A549 (cell line): ENCODE measurements around the gene PAQR7. TPM values are rescaled to one million over a fixed set of nuclear protein-coding genes. Genes with fewer than 3 reads are reported as not detected.
A peak's percentile ranks its signal among the peaks of the same experiment; 100 is the strongest.

ENCODE experiments used
- ATAC-seq, 2 experiments: fragments of 200-7000 bp in 1 of 2; fragments of >200 bp in 1 of 2; cut with Nextera tagmentation in 1 of 2; cut with Tn5 transposase in 1 of 2; 3 replicates each; pipeline versions ENCODE4 v1.8.0 to v1.9.1; 2018 to 2020; ENCODE audit warnings: mild to moderate bottlenecking in 1 of 2, moderate library complexity in 1 of 2
- CTCF ChIA-PET: fragments of 300-600 bp; sonication (Branson Sonifier 250); formaldehyde crosslinking; extraction: SDS; loops from one replicate; lab custom pipeline; 2021; ENCODE audit warnings: antibody characterized with exemption, inconsistent platforms; lab: Yijun Ruan, JAX
- POLR2A ChIA-PET: fragments of 350-600 bp; formaldehyde crosslinking; extraction: SDS; loops from one replicate; lab custom pipeline; 2021; ENCODE audit warnings: antibody characterized with exemption, inconsistent platforms; lab: Yijun Ruan, JAX
- DNase-seq, 2 experiments: peaks; one replicate each; pipeline versions ENCODE4 v3.0.0 to v3.0.0-alpha.2; 2011 to 2016; ENCODE audit warnings: low read depth in 1 of 2, low spot score in 1 of 2
- FAIRE-seq: peaks from 2 replicates; lab custom pipeline; 2011; peaks lifted over from hg19 to GRCh38; lab: Jason Lieb, UNC
- H3K27ac ChIP-seq, 2 experiments: fragments of >200 bp; sonication (Bioruptor Twin); formaldehyde crosslinking; 3 replicates each; pipeline ENCODE4 v1.5.1; 2016 to 2017
- H3K4me1 ChIP-seq: fragments of >200 bp; sonication (Bioruptor Twin); formaldehyde crosslinking; 3 replicates; pipeline ENCODE4 v1.6.1; 2016
- H3K4me2 ChIP-seq: fragments of >200 bp; sonication (Bioruptor Twin); formaldehyde crosslinking; 3 replicates; pipeline ENCODE4 v1.6.1; 2016
- H3K4me3 ChIP-seq: fragments of >200 bp; sonication (Bioruptor Twin); formaldehyde crosslinking; 3 replicates; pipeline ENCODE4 v1.5.1; 2016
- H3K9me3 ChIP-seq: fragments of >200 bp; sonication (Bioruptor Twin); formaldehyde crosslinking; 3 replicates; pipeline ENCODE4 v1.6.1; 2016
- CHD4 ChIP-seq: fragments of 200-600 bp; sonication (generic); IDR thresholded peaks from 2 replicates; pipeline ENCODE4 v1.6.1; 2016; ENCODE audit warnings: antibody characterized with exemption, mild to moderate bottlenecking, borderline replicate concordance
- EHF ChIP-seq: fragments of 250-450 bp; sonication (Bioruptor Pico); IDR thresholded peaks from 2 replicates; pipeline ENCODE4 v1.5.0; 2020; ENCODE audit warnings: mild to moderate bottlenecking
- EHMT2 ChIP-seq: fragments of 200-600 bp; sonication (generic); IDR thresholded peaks from 2 replicates; pipeline ENCODE4 v1.6.1; 2016; ENCODE audit warnings: antibody characterized with exemption, low read depth, mild to moderate bottlenecking, moderate library complexity
- ESRRA ChIP-seq: fragments of 150-350 bp; IDR thresholded peaks from 2 replicates; pipeline ENCODE4 v1.6.1; 2014; ENCODE audit warnings: mild to moderate bottlenecking, low read length, borderline replicate concordance
- FOSB ChIP-seq: fragments of 250-450 bp; sonication (Bioruptor Pico); IDR thresholded peaks from 2 replicates; pipeline ENCODE4 v1.5.0; 2020; ENCODE audit warnings: mild to moderate bottlenecking, moderate library complexity
- FOSL2 ChIP-seq, 2 experiments: fragments of 450-650 bp in 1 of 2; fragments of >200 bp in 1 of 2; sonication (Bioruptor Twin) in 1 of 2; formaldehyde crosslinking; IDR thresholded peaks; 2 replicates each; pipeline versions ENCODE4 v1.5.0 to v1.6.1; 2016 to 2020; ENCODE audit warnings: mild to moderate bottlenecking in 1 of 2, moderate library complexity in 1 of 2
- GATA3 ChIP-seq: IDR thresholded peaks from 2 replicates; pipeline ENCODE4 v1.6.1; 2012; ENCODE audit warnings: borderline replicate concordance
- HOXA7 ChIP-seq: fragments of 250-450 bp; sonication (Bioruptor Pico); IDR thresholded peaks from 2 replicates; pipeline ENCODE4 v1.5.0; 2020; ENCODE audit warnings: mild to moderate bottlenecking, moderate library complexity
- HOXB13 ChIP-seq: fragments of 250-450 bp; sonication (Bioruptor Pico); IDR thresholded peaks from 2 replicates; pipeline ENCODE4 v1.5.0; 2020; ENCODE audit warnings: low read depth, mild to moderate bottlenecking, moderate library complexity
- JUNB ChIP-seq: fragments of >200 bp; sonication (Bioruptor Twin); formaldehyde crosslinking; IDR thresholded peaks from 2 replicates; pipeline ENCODE4 v1.6.1; 2016
- KDM5A ChIP-seq: fragments of 200-600 bp; sonication (generic); IDR thresholded peaks from 2 replicates; pipeline ENCODE4 v1.6.1; 2016; ENCODE audit warnings: antibody characterized with exemption, mild to moderate bottlenecking
- MAZ ChIP-seq: fragments of 150-350 bp; IDR thresholded peaks from 2 replicates; pipeline ENCODE4 v1.6.1; 2014; ENCODE audit warnings: antibody characterized with exemption, low read depth, low read length, borderline replicate concordance
- MYC ChIP-seq: IDR thresholded peaks from 2 replicates; pipeline ENCODE4 v1.6.1; 2012; ENCODE audit warnings: mild to moderate bottlenecking, inconsistent platforms, low read length, improper control_type of control experiment, borderline replicate concordance
- NFE2L2 ChIP-seq: fragments of 150-350 bp; conservative IDR thresholded peaks from 2 replicates; pipeline ENCODE4 v1.6.1; 2014; ENCODE audit warnings: low read length
- POLR2A ChIP-seq: IDR thresholded peaks from 2 replicates; pipeline ENCODE4 v1.6.1; 2012; ENCODE audit warnings: mild to moderate bottlenecking, low read length
- RAD21 ChIP-seq, 2 experiments: fragments of >200 bp in 1 of 2; sonication (Bioruptor Twin) in 1 of 2; formaldehyde crosslinking in 1 of 2; IDR thresholded peaks in 1 of 2; conservative IDR thresholded peaks in 1 of 2; 2 replicates in 1 of 2; 3 replicates in 1 of 2; pipeline ENCODE4 v1.6.1; 2012 to 2018; ENCODE audit warnings: inconsistent platforms in 1 of 2
- RARB ChIP-seq: fragments of 250-450 bp; sonication (Bioruptor Pico); IDR thresholded peaks from 2 replicates; pipeline ENCODE4 v1.8.0; 2021; ENCODE audit warnings: mild to moderate bottlenecking, moderate library complexity
- RCOR1 ChIP-seq: fragments of 150-350 bp; IDR thresholded peaks from 2 replicates; pipeline ENCODE4 v1.6.1; 2014; ENCODE audit warnings: antibody characterized with exemption, low read length, low read depth
- RFX5 ChIP-seq: fragments of 450-650 bp; IDR thresholded peaks from 2 replicates; pipeline ENCODE4 v1.7.1; 2014; ENCODE audit warnings: antibody characterized with exemption, mild to moderate bottlenecking, moderate library complexity
- RNF2 ChIP-seq: fragments of 200-600 bp; sonication (generic); IDR thresholded peaks from 2 replicates; pipeline ENCODE4 v1.6.1; 2016; ENCODE audit warnings: low read depth, mild to moderate bottlenecking, antibody characterized with exemption, moderate library complexity, borderline replicate concordance
- SMC3 ChIP-seq: fragments of >200 bp; sonication (Bioruptor Twin); formaldehyde crosslinking; IDR thresholded peaks from 3 replicates; pipeline ENCODE4 v1.6.1; 2018; ENCODE audit warnings: inconsistent platforms
- TFCP2L1 ChIP-seq: fragments of 250-450 bp; sonication (Bioruptor Pico); IDR thresholded peaks from 2 replicates; pipeline ENCODE4 v1.5.0; 2021; ENCODE audit warnings: mild to moderate bottlenecking
- TP53 ChIP-seq: fragments of 250-450 bp; sonication (Bioruptor Pico); IDR thresholded peaks from 2 replicates; pipeline ENCODE4 v1.5.0; 2021; ENCODE audit warnings: mild to moderate bottlenecking, moderate library complexity
- ZC3H11A ChIP-seq: fragments of 450-650 bp; IDR thresholded peaks from 2 replicates; pipeline ENCODE4 v1.6.1; 2014; ENCODE audit warnings: antibody characterized with exemption, mild to moderate bottlenecking
- WGBS: methylation state at CpG from one replicate; pipeline ENCODE4 v1.1.6; 2017; ENCODE audit errors: missing lambda C conversion rate; 5-methylcytosine and 5-hydroxymethylcytosine counted together
- polyA plus RNA-seq, 4 experiments: library from polyadenylated mRNA; depleted of rRNA in 3 of 4; stranded (reverse); fragments of >200 nt; fragmentation: RNase III in 1 of 4; extraction: RNeasy Plus Mini Kit Qiagen cat#74134 plus additional on column Dnase treatment in 1 of 4; gene quantifications; 2 replicates in 3 of 4; 3 replicates in 1 of 4; pipeline ENCODE4 v1.2.3, GENCODE V29; 2011 to 2017
- TF ChIP-seq, protein P1 (sequence below): IDR thresholded peaks from 2 replicates; pipeline ENCODE4 v1.6.1; 2012
- TF ChIP-seq, protein P2 (sequence below): fragments of 250-450 bp; sonication (Bioruptor Pico); IDR thresholded peaks from 2 replicates; pipeline ENCODE4 v1.5.0; 2020; ENCODE audit warnings: low read depth, mild to moderate bottlenecking, moderate library complexity
- TF ChIP-seq, protein P3 (sequence below): IDR thresholded peaks from 2 replicates; pipeline ENCODE4 v1.6.1; 2012; ENCODE audit warnings: low read depth, borderline replicate concordance
- TF ChIP-seq, protein P4 (sequence below): fragments of >200 bp; sonication (Bioruptor Twin); formaldehyde crosslinking; IDR thresholded peaks from 2 replicates; pipeline ENCODE4 v1.6.1; 2016

The PAQR7 gene
- polyA plus RNA-seq, 2 of the 4 experiments (the other 2 are of a cell fraction) = 2.3 to 6.0 TPM

DNA sequence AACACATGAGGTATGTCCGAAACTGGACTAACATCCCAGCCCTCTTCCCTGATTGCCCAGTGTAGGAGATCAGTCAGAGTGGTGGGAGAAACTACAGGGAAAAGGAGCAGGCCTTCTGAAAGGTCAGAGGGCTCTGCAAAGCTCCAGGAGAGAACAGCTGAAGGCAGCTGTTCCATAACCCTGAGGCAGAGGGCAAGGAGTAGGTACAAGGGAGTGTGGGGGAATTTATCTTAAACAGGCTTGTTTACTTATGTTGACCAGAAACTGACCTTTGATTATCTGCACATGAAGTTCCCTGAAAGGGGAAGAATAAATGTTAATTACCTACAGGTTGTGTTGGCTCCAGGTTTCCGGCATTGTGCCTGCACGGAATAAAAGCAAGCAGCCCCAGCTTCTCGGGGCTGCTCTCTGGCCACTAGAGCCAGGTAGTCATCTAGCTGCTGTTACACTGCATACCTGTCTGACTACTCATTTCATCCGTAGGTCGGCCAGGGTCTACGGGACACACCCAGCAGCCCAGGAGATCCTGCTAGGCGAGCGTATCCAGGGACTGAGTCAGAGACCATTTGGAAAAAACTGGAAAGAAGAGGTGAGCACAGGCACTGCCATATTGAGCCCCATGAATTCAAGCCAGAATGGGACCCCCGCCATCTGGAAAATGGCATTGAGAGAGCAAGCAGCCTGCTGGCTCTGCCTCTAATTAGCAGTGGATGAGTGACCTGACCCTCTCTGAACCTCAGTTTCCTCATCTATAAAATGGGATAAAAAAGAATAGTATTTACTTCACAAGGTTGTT, 14.9 kb upstream of the PAQR7 start (continued):
- TF ChIP-seq RARB (CRISPR knock-in tag) (peak; percentile 25; the same call in 1 of the 2 replicates), JUNB (no peak), RFX5 (no peak), POLR2A (no peak), SMC3 (no peak), HOXB13 (CRISPR knock-in tag) (peak; percentile 90), RAD21 (conservative IDR thresholded peaks at IDR 0.05 in 1 of 2, IDR thresholded peaks at IDR 0.05 in 1 of 2) (no peak), KDM5A (no peak), RNF2 (no peak), CHD4 (no peak), EHF (CRISPR knock-in tag) (0 out of 2 replicates have a peak, but pooled peaks have one; percentile 34), EHMT2 (no peak), FOSL2 (IDR thresholded peaks at IDR 0.05) (no peak), FOSL2 (CRISPR knock-in tag; IDR thresholded peaks at IDR 0.05) (peak; percentile 56), FOSB (CRISPR knock-in tag) (no peak), ESRRA (no peak), GATA3 (no peak), HOXA7 (CRISPR knock-in tag) (no peak), ZC3H11A (no peak), RCOR1 (no peak), TP53 (CRISPR knock-in tag) (no peak), TFCP2L1 (CRISPR knock-in tag) (no peak), MAZ (no peak)
- TF ChIP-seq, protein P1, sequence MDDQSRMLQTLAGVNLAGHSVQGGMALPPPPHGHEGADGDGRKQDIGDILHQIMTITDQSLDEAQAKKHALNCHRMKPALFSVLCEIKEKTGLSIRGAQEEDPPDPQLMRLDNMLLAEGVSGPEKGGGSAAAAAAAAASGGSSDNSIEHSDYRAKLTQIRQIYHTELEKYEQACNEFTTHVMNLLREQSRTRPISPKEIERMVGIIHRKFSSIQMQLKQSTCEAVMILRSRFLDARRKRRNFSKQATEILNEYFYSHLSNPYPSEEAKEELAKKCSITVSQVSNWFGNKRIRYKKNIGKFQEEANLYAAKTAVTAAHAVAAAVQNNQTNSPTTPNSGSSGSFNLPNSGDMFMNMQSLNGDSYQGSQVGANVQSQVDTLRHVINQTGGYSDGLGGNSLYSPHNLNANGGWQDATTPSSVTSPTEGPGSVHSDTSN = no peak
- TF ChIP-seq, protein P2, sequence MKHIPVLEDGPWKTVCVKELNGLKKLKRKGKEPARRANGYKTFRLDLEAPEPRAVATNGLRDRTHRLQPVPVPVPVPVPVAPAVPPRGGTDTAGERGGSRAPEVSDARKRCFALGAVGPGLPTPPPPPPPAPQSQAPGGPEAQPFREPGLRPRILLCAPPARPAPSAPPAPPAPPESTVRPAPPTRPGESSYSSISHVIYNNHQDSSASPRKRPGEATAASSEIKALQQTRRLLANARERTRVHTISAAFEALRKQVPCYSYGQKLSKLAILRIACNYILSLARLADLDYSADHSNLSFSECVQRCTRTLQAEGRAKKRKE (CRISPR knock-in tag) = peak; percentile 78
- TF ChIP-seq, protein P3, sequence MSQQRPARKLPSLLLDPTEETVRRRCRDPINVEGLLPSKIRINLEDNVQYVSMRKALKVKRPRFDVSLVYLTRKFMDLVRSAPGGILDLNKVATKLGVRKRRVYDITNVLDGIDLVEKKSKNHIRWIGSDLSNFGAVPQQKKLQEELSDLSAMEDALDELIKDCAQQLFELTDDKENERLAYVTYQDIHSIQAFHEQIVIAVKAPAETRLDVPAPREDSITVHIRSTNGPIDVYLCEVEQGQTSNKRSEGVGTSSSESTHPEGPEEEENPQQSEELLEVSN = no peak
- TF ChIP-seq, protein P4, sequence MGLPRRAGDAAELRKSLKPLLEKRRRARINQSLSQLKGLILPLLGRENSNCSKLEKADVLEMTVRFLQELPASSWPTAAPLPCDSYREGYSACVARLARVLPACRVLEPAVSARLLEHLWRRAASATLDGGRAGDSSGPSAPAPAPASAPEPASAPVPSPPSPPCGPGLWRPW = no peak

DNA sequence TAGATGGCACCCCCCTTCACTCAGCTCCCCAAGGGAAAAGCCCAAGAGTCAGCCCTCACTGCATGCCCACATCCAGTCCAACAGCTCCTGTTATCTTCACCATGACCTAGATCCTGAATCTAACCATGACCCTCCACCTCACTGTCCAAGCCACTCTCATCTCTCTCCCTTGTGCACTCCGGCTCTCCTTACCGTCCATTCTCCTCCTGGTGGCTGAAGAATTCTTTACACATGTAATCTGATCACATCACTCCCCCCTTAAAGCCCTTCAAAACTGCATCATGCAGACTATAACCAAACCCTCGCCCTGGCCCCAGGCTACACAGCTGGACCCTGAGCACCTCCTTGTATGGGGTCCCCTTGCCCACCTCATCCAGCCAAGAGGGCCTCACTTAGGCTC, 14.0 kb upstream of the PAQR7 start:
- ATAC-seq = peak; percentile 52 to 56
- POLR2A ChIA-PET = no interaction called here
- 67% methylated on average over 3 of the region's 3 CpGs for WGBS
- no peak for TF ChIP-seq SMC3
- no peak for TF ChIP-seq MYC
- no peak for TF ChIP-seq NFE2L2
- TF ChIP-seq POLR2A = no peak
- no peak for TF ChIP-seq RNF2
- TF ChIP-seq, all 56 proteins: peak for 0
- CTCF ChIA-PET = interaction anchor here (0.7 to 4.1 kb wide), 5 partner anchors 14 to 108 kb away, joined by 3 to 18 read pairs (median 3); partner anchors contain the start of genes PAFAH2 and PAQR7
- DNase-seq = peak in 1 of 2 experiments; percentile 32
- Histone ChIP-seq H3K4me1 (peaks cover 41% of the 10 kb centered on the region), H3K27ac (peak overlapping the region; percentile 94 to 98), H3K4me3 (no peak overlapping the region), H3K4me2 (peak overlapping the region; percentile 73), H3K9me3 (no peaks in the 10 kb centered on the region)
- FAIRE-seq = no peak
